Medulla oblongata (tissue), 1 donor: Measurements from ENCODE around the gene HNRNPUL2.
"Not testable (repeated sequence)": the region's sequence is repeated elsewhere in the genome, so short reads cannot be mapped to it uniquely, and the experiment has no call there.

ENCODE experiments used
- DNase-seq: peaks from one replicate; pipeline ENCODE4 v3.0.0-alpha.2; 2015; ENCODE audit errors: extremely low spot score

The HNRNPUL2 gene

GRCh38 chr11:62727165-62727871 lies at the start of gene HNRNPUL2:
HNRNPUL2 (minus strand) TSS chr11:62727457; CDS start chr11:62727156, 301 bp downstream.
- DNase-seq, result peak; percentile 99

DNA sequence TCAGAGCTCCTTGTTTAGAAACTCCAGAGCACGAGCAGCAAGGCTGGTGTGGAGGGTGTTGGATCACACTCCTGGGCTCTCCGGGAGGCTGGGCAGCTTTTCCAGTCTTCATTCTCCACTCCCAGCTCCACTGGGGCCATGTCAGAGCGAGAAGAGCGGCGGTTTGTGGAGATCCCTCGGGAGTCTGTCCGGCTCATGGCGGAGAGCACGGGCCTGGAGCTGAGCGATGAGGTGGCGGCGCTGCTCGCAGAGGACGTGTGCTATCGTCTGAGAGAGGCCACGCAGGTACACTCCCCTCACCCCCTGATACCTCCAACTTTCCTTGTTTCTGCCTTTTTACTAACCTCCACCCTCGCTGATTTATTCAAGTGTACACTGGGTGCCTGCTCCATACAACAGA lies 48.4 kb upstream of the HNRNPUL2 start:
- no peak for DNase-seq

GRCh38 chr11:62774407-62774806 lies 47.1 kb upstream of the HNRNPUL2 start:
- no peak for DNase-seq

GRCh38 chr11:62771144-62772021 lies 44.1 kb upstream of the HNRNPUL2 start, which contains the start of gene TAF6L:
TAF6L (plus strand) TSS chr11:62771396; CDS start chr11:62775784, 4,388 bp downstream.
- peak; percentile 99 for DNase-seq

DNA sequence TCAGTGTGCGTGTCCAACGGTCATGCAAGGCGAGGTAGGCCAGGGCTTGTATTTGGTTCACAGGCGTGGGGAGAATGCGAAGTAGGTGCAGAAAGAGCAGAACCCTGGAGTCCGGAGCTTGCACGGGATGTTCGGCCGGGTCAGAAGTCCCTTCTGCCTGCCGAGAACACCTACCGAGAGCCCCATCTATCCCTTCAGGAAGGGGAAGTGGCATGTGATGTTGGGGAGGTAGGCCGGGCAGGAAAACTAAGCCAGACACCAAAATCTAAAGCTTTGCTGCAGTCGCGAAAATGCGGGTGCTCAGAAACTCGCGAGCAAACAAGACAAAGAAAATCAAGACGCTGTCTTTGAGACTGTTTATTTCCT lies 43.5 kb upstream of the HNRNPUL2 start:
- no peak for DNase-seq

DNA sequence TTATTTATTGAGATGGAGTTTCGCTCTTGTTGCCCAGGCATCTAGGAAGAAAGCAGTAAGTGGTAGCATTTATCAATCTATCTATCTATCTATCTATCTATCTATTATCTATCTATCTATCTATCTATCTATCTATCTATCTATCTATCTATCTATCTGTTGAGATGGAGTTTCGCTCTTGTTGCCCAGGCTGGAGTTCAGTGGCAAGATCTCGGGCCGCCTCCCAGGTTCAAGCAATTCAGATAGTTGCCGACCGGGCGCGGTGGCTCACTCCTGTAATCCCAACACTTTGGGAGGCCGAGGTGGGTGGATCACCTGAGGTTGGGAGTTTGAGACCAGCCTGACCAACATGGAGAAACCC lies 33.6 kb upstream of the HNRNPUL2 start:
- DNase-seq, result not testable (repeated sequence)

DNA sequence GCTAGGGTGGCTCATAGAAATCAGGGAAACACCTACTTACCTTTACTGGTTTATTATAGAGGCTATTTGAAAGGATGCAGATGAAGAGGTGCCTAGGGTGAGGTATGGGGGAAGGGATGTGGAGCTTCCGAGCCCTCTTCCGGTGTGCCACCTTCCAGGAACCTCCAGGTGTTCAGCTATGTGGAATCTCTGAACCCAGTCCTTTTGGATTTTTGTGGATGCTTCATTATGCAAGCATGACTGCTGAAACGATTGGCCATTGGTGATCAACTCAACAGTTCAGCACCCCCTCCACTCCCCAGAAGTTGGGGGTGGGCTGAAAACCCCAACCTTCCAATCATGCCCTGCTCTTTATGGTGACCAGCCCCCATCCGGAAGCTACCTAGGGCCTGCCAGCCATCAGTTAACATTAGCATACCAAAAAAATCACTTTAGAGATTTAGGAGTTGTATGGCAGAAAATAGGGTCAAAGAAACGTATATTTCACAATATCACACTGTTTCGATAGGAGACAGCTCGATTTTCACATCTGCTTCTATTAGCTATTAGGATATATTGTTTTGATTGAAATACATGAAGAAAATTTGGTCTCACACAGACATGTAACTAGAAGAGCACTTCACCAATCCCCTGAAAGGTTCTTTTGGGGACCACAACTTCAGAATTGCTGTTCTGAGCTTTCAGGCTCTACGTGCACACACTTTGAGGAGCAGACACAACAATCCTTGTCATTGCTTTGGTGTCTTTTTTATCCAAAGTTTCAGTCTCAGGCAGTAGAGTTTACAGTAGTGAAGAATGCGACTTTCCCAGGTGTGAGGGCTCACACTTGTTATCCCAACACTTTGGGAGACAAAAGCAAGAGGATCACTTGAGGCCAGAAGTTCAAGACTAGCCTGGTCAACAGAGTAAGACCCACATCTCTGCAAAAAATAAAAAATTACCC lies 30.9 kb upstream of the HNRNPUL2 start:
- DNase-seq, result no peak

DNA sequence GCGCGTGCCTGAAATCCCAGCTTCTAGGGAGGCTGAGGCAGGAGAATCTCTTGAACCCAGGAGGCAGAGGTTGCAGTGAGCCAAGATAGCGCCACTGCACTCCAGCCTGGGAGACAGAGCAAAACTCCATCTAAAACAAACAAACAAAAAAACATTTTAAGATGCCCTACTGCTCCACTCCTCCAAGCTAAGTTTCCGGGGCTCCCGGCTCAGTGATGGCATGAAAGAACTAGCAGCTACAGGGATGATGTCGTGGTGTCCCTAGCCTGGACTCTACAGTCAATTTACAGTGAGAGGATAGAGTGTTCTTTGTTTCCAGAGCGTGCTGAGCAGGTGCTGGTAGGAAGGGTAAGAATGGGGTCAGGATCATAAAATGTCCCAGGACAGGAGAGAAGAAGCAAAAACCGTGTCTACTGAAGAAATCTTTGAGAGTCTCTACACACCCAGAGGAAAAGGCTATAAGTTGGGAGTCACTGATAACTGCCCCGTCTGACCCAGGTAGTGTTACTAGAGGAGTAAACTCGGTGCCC lies 27.9 kb upstream of the HNRNPUL2 start:
- peak; percentile 52 for DNase-seq

- DNase-seq, result peak; percentile 100
Measured at GRCh38 chr11:62753736-62754603, 26.7 kb upstream of the HNRNPUL2 start, which contains the start of gene ZBTB3. ZBTB3 (minus strand) TSS chr11:62754160; CDS start chr11:62753664, 496 bp downstream.

DNA sequence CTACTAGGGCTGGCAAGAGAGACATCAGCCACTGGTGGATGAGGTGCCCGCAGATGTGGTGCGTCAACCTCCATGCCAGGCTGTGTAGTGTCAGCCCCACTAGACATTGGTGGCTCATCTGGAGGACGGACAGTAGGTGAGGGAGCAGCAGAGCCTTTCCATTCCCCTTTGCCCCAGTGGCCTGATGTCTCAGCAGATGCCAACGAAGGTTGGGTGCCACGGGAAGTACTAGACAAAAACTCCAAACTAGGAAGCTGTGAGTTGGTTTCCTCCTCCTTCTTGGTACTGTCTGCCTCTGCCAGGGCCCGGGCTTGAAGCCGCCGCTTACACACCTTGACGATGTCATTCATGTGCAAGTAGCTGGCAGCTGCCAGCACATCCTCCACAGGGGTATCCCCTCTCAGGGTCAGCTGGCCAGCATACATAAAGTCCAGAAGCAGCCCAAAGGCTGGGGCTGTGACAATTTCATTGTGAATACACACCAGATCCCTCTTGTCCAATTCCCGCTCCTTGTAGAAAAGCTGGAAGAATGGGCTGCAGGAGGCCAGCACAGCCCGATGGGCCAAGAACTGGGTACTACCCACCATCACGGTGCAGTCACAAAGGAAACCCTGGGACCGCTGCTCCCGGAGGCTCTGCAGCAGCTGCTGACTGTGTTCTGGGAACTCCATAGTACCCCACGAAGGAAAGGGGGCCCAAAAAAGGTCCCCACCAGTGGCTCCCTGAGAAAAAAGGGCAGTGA lies 25.9 kb upstream of the HNRNPUL2 start:
- DNase-seq, result no peak

GRCh38 chr11:62752177-62752785 lies 25.0 kb upstream of the HNRNPUL2 start:
- DNase-seq, result no peak

- not testable (repeated sequence) for DNase-seq
Measured at GRCh38 chr11:62749931-62750330, 22.7 kb upstream of the HNRNPUL2 start.

- DNase-seq, result peak; percentile 49
Measured at GRCh38 chr11:62747475-62748160, 20.4 kb upstream of the HNRNPUL2 start.

GRCh38 chr11:62737196-62737595 lies 9.9 kb upstream of the HNRNPUL2 start:
- DNase-seq, result no peak

DNA sequence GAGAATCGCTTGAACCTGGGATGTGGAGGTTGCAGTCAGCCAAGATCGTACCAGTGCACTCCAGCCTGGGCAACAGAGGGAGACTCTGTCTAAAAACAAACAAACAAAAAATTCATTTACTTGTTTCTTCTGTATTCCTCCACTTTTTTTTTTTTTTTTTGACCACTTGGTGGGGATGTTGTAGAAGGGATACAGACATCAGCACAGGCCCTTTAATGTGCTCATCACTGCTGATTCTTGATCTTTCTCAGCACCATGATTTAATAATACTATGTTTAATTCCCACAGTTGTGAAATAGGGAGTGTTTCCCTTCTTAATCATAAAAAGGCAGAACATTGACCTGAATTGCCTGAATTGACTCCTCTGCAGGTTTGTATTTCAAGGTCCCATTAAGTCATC lies 5.6 kb upstream of the HNRNPUL2 start:
- peak; percentile 32 for DNase-seq

GRCh38 chr11:62730076-62730475 lies 2.8 kb upstream of the HNRNPUL2 start:
- DNase-seq, result not testable (repeated sequence)

- peak; percentile 95 for DNase-seq
Measured at GRCh38 chr11:62728171-62728988, 1.1 kb upstream of the HNRNPUL2 start, which contains the start of gene TTC9C. TTC9C (plus strand) TSS chr11:62728486; CDS start chr11:62728849, 363 bp downstream.

GRCh38 chr11:62727872-62728170 lies 564 bp upstream of the HNRNPUL2 start:
- peak; percentile 99 for DNase-seq
